H1 (cell line): ENCODE measurements around the gene TGM4. TPM values are rescaled to one million over a fixed set of nuclear protein-coding genes. Genes with fewer than 3 reads are reported as not detected.

ENCODE experiments used
- CTCF ChIA-PET: fragments of 300-600 bp; sonication (Branson Sonifier 250); formaldehyde crosslinking; loops from one replicate; lab custom pipeline; 2021; ENCODE audit not compliant: partially characterized antibody; lab: Charles Lee
- POLR2A ChIA-PET: fragments of 300-600 bp; sonication (Branson Sonifier 250); formaldehyde crosslinking; loops from one replicate; lab custom pipeline; 2021; ENCODE audit warnings: inconsistent platforms; ENCODE audit not compliant: partially characterized antibody; lab: Charles Lee
- DNase-seq, 2 experiments: peaks; one replicate each; pipeline versions ENCODE4 v3.0.0 to v3.0.0-alpha.2; 2010 to 2022; ENCODE audit warnings: low spot score in 2 of 2, low read depth in 1 of 2, mixed read lengths in 1 of 2
- FAIRE-seq: peaks from 2 replicates; lab custom pipeline; 2011; peaks lifted over from hg19 to GRCh38; lab: Jason Lieb, UNC
- H2AFZ ChIP-seq: 2 replicates; pipeline ENCODE4 v1.8.1; 2012; ENCODE audit warnings: low read length, inconsistent platforms
- H2AK5ac ChIP-seq: 2 replicates; pipeline ENCODE4 v1.6.1; 2013; ENCODE audit warnings: low read depth, low read length
- H2BK120ac ChIP-seq: replicated peaks from 2 replicates; pipeline ENCODE3; 2013; ENCODE audit warnings: low read depth, low read length, inconsistent platforms
- H2BK12ac ChIP-seq: 2 replicates; pipeline ENCODE4 v1.6.1; 2013; ENCODE audit warnings: low read depth, low read length
- H2BK15ac ChIP-seq: 2 replicates; pipeline ENCODE4 v1.6.1; 2013; ENCODE audit warnings: low read length
- H2BK20ac ChIP-seq: 2 replicates; pipeline ENCODE4 v1.6.1; 2013; ENCODE audit warnings: low read length
- H2BK5ac ChIP-seq: 2 replicates; pipeline ENCODE4 v1.6.1; 2013; ENCODE audit warnings: low read depth, low read length
- H3K14ac ChIP-seq: 2 replicates; pipeline ENCODE4 v1.6.1; 2013; ENCODE audit warnings: inconsistent platforms; ENCODE audit not compliant: insufficient read length
- H3K18ac ChIP-seq: 2 replicates; pipeline ENCODE4 v1.6.1; 2013; ENCODE audit warnings: low read length; ENCODE audit errors: extremely low read depth
- H3K23ac ChIP-seq: 2 replicates; pipeline ENCODE4 v1.6.1; 2013; ENCODE audit warnings: inconsistent platforms; ENCODE audit not compliant: insufficient read length
- H3K23me2 ChIP-seq: 2 replicates; pipeline ENCODE4 v1.6.1; 2013; ENCODE audit warnings: low read depth, low read length
- H3K27ac ChIP-seq: 2 replicates; pipeline ENCODE4 v1.6.1; 2011; ENCODE audit warnings: low read depth, low read length, inconsistent platforms
- H3K27me3 ChIP-seq, 4 experiments: replicated peaks in 1 of 4; 1 replicate in 1 of 4; 2 replicates in 3 of 4; pipeline versions ENCODE4 v1.6.1 to v1.8.1; 2011 to 2013; ENCODE audit warnings: low read length in 3 of 4, mild to moderate bottlenecking in 3 of 4, inconsistent platforms in 2 of 4, mixed read lengths in 2 of 4, moderate library complexity in 1 of 4; ENCODE audit not compliant: control insufficient read depth in 3 of 4, insufficient read depth in 3 of 4; ENCODE audit errors: extremely low read depth in 1 of 4
- H3K36me3 ChIP-seq, 4 experiments: 2 replicates each; pipeline versions ENCODE4 v1.6.1 to v1.8.1; 2011 to 2013; ENCODE audit warnings: mild to moderate bottlenecking in 4 of 4, low read length in 3 of 4, moderate library complexity in 2 of 4, control low read depth in 1 of 4, inconsistent platforms in 1 of 4; ENCODE audit not compliant: insufficient read depth in 4 of 4, control insufficient read depth in 2 of 4
- H3K4ac ChIP-seq: replicated peaks from 2 replicates; pipeline ENCODE3; 2013; ENCODE audit warnings: low read length, low read depth, mixed read lengths, inconsistent platforms; ENCODE audit not compliant: insufficient read length
- H3K4me1 ChIP-seq, 4 experiments: replicated peaks in 1 of 4; 1 replicate in 1 of 4; 2 replicates in 3 of 4; pipeline versions ENCODE4 v1.6.1 to v1.8.1; 2011 to 2013; ENCODE audit warnings: low read length in 3 of 4, inconsistent platforms in 2 of 4, mixed read lengths in 1 of 4; ENCODE audit not compliant: insufficient read depth in 4 of 4, control insufficient read depth in 3 of 4
- H3K4me2 ChIP-seq, 2 experiments: 2 replicates each; pipeline versions ENCODE4 v1.6.1 to v1.8.1; 2011 to 2013; ENCODE audit warnings: low read depth in 2 of 2, low read length in 2 of 2, control low read depth in 1 of 2, inconsistent platforms in 1 of 2, mild to moderate bottlenecking in 1 of 2; ENCODE audit not compliant: insufficient read depth in 1 of 2
- H3K4me3 ChIP-seq, 4 experiments: fragments of 200-600, 300-600 bp in 1 of 4; sonication (generic), shearing (Covaris generic), sonication (Bioruptor Twin) in 1 of 4; 2 replicates each; pipeline versions ENCODE4 v1.5.1 to v1.8.1; 2011 to 2016; ENCODE audit warnings: low read length in 4 of 4, low read depth in 3 of 4, control low read depth in 2 of 4, inconsistent platforms in 2 of 4, mild to moderate bottlenecking in 2 of 4, mixed read lengths in 1 of 4, moderate library complexity in 1 of 4; ENCODE audit not compliant: insufficient read depth in 2 of 4; ENCODE audit errors: extremely low read depth in 1 of 4
- H3K56ac ChIP-seq: replicated peaks from 2 replicates; pipeline ENCODE3; 2013; ENCODE audit warnings: low read depth, mild to moderate bottlenecking, mixed read lengths, low read length, inconsistent platforms; ENCODE audit not compliant: insufficient read length
- H3K79me1 ChIP-seq: 2 replicates; pipeline ENCODE4 v1.6.1; 2013; ENCODE audit warnings: low read depth, low read length, control low read depth
- H3K79me2 ChIP-seq, 2 experiments: 2 replicates each; pipeline versions ENCODE4 v1.6.1 to v1.8.1; 2012 to 2013; ENCODE audit warnings: low read length in 2 of 2, mild to moderate bottlenecking in 2 of 2, inconsistent platforms in 1 of 2; ENCODE audit not compliant: insufficient read depth in 2 of 2, control insufficient read depth in 1 of 2
- H3K9ac ChIP-seq, 4 experiments: replicated peaks in 1 of 4; 1 replicate in 1 of 4; 2 replicates in 3 of 4; pipeline versions ENCODE4 v1.6.1 to v1.8.1; 2011 to 2013; ENCODE audit warnings: low read depth in 3 of 4, low read length in 3 of 4, control low read depth in 2 of 4, mild to moderate bottlenecking in 2 of 4, moderate library complexity in 2 of 4, inconsistent platforms in 1 of 4; ENCODE audit errors: extremely low read depth in 1 of 4
- H3K9me3 ChIP-seq, 2 experiments: 2 replicates each; pipeline versions ENCODE4 v1.6.1 to v1.8.1; 2012 to 2013; ENCODE audit warnings: mild to moderate bottlenecking in 2 of 2, moderate library complexity in 2 of 2, control low read depth in 1 of 2, inconsistent platforms in 1 of 2, low read depth in 1 of 2, low read length in 1 of 2, mixed read lengths in 1 of 2; ENCODE audit not compliant: insufficient read depth in 2 of 2
- H4K20me1 ChIP-seq, 2 experiments: replicated peaks in 1 of 2; 2 replicates each; pipeline versions ENCODE3 to v1.8.1; 2011 to 2013; ENCODE audit warnings: inconsistent platforms in 2 of 2, low read length in 2 of 2, mild to moderate bottlenecking in 1 of 2; ENCODE audit not compliant: insufficient read depth in 2 of 2, control insufficient read depth in 1 of 2
- H4K5ac ChIP-seq: 2 replicates; pipeline ENCODE4 v1.6.1; 2013; ENCODE audit warnings: low read length, low read depth, mixed read lengths, inconsistent platforms; ENCODE audit not compliant: insufficient read length
- H4K8ac ChIP-seq: 2 replicates; pipeline ENCODE4 v1.8.0; 2013; ENCODE audit warnings: mild to moderate bottlenecking, moderate library complexity, low read length, inconsistent platforms; ENCODE audit not compliant: insufficient read depth; ENCODE audit errors: extremely low read depth
- H4K91ac ChIP-seq: replicated peaks from 2 replicates; pipeline ENCODE3; 2013; ENCODE audit warnings: low read length, mixed read lengths, inconsistent platforms; ENCODE audit not compliant: insufficient read length
- whole genome bisulfite sequencing, 2 experiments: shearing (Covaris generic) in 1 of 2; methylation state at CpG; one replicate each; pipeline versions ENCODE4 v1.1.6 to v1.1.7; 2013 to 2015; ENCODE audit warnings: low lambda C conversion rate in 2 of 2, mixed read lengths in 2 of 2, inconsistent platforms in 1 of 2, low coverage in 1 of 2, missing lambda C conversion rate in 1 of 2; ENCODE audit not compliant: insufficient replicate concordance in 2 of 2, insufficient coverage in 1 of 2, insufficient read length in 1 of 2; ENCODE audit errors: extremely low coverage in 1 of 2, missing lambda C conversion rate in 1 of 2; 5-methylcytosine and 5-hydroxymethylcytosine counted together
- polyA plus RNA-seq, 7 experiments: library from polyadenylated mRNA; depleted of rRNA in 3 of 7; stranded (reverse) in 5 of 7; unstranded in 2 of 7; fragments of >200 nt in 5 of 7; fragments of 200-250 nt in 2 of 7; gene quantifications; 1 replicate in 5 of 7; 2 replicates in 1 of 7; 4 replicates in 1 of 7; pipeline versions ENCODE4 v1.2.1 to v1.2.3, GENCODE V29; 2011 to 2013; ENCODE audit warnings: missing spikeins in 2 of 7, mixed read lengths in 2 of 7
- total RNA-seq: library from RNA; stranded (reverse); fragmentation: NEBNext Ultra II Directional; extraction: Animal tissue kit (Norgen Biotek cat#: 25700); gene quantifications from 2 replicates; pipeline ENCODE4 v1.2.1, GENCODE V29; 2021

TGM4 gene
- total and polyA plus RNA-seq, 2 of the 8 experiments (the other 6 are each of a cell fraction or from before 2014, with no cell fraction given): 0.02 TPM; not detected in 1

GRCh38 chr3:44915702-44916438 is 41.5 kb downstream of the TGM4 start:
- Histone ChIP-seq H2BK5ac (no peak overlapping the region), H3K4ac (no peak overlapping the region), H3K4me2 (no peak overlapping the region), H3K9me3 (no peaks in the 10 kb centered on the region), H4K91ac (no peak overlapping the region), H3K23ac (no peak overlapping the region), H3K27ac (no peak overlapping the region), H3K14ac (no peak overlapping the region), H3K4me3 (no peak overlapping the region), H4K8ac (no peak overlapping the region), H2AK5ac (no peak overlapping the region), H3K79me1 (no peaks in the 10 kb centered on the region), H3K9ac (no peak overlapping the region), H3K79me2 (no peaks in the 10 kb centered on the region), H2BK12ac (no peak overlapping the region), H3K23me2 (no peaks in the 10 kb centered on the region), H2BK15ac (no peak overlapping the region), H3K18ac (no peak overlapping the region), H3K27me3 (no peaks in the 10 kb centered on the region), H4K20me1 (no peaks in the 10 kb centered on the region), H3K56ac (no peak overlapping the region), H4K5ac (no peak overlapping the region), H2BK120ac (no peak overlapping the region), H3K36me3 (no peaks in the 10 kb centered on the region), H3K4me1 (peaks cover 0 to 2% (median 0%) of the 10 kb centered on the region in 4 experiments; a peak in 1 of 7 replicates), H2AFZ (no peak overlapping the region), H2BK20ac (no peak overlapping the region)
- FAIRE-seq (no peak), DNase-seq (no peak)
- ChIA-PET CTCF (interaction anchor here (0.7 to 6.3 kb wide), 14 partner anchors 11 to 382 kb away, joined by 3 to 69 read pairs (median 6); partner anchors contain the start of gene TGM4), POLR2A (interaction anchor here (0.8 to 2.1 kb wide), 2 partner anchors 18 to 61 kb away, joined by 3 to 8 read pairs; no protein-coding TSS in a partner anchor)
- 86% methylated on average over 8 of the region's 8 CpGs; no CpG with 5 or more reads in 1 of the 2 experiments for WGBS, 2 experiments
